Left ventricle myocardium inferior (tissue), 1 donor: ENCODE results near the gene MORC4. TPM values are rescaled to one million over a fixed set of nuclear protein-coding genes. Genes with fewer than 3 reads are reported as not detected.

Source experiments
- DNase-seq: peaks from one replicate; pipeline ENCODE4 v3.0.0-alpha.2; 2020
- H3K27ac ChIP-seq: fragments of 200-600 bp; replicated peaks from 2 replicates; pipeline ENCODE4 v1.8.0; 2021
- H3K27me3 ChIP-seq: fragments of 200-600 bp; 2 replicates; pipeline ENCODE4 v1.8.0; 2021; ENCODE audit warnings: low read depth
- H3K36me3 ChIP-seq: fragments of 200-600 bp; 2 replicates; pipeline ENCODE4 v1.8.0; 2021
- H3K4me1 ChIP-seq: fragments of 200-600 bp; 2 replicates; pipeline ENCODE4 v1.8.0; 2021
- H3K4me3 ChIP-seq: fragments of 200-600 bp; 2 replicates; pipeline ENCODE4 v1.8.0; 2021; ENCODE audit warnings: mild to moderate bottlenecking, moderate library complexity
- H3K9me3 ChIP-seq: fragments of 200-600 bp; replicated peaks from 2 replicates; pipeline ENCODE4 v1.8.0; 2021
- CTCF ChIP-seq: fragments of 200-600 bp; IDR thresholded peaks from 2 replicates; pipeline ENCODE4 v1.8.0; 2021; ENCODE audit warnings: antibody characterized with exemption, mild to moderate bottlenecking, borderline replicate concordance
- intact Hi-C: fragments of 100-400 bp; cut with micrococcal nuclease; formaldehyde crosslinking; loops from one replicate; pipeline ENCODE4 v1.11.0; 2022
- total RNA-seq: library from RNA; stranded (reverse); fragmentation: NEBNext Ultra II Directional; extraction: Animal tissue kit (Norgen Biotek cat#: 25700); gene quantifications from one replicate; pipeline ENCODE4 v1.2.1, GENCODE V29; 2021
- donor health status: DM: no; HTN: yes; CAD: no; lungs with severe emphysema.

Gene MORC4
- total RNA-seq, 1 donor from 2014 or later, result 2.6 TPM

DNA sequence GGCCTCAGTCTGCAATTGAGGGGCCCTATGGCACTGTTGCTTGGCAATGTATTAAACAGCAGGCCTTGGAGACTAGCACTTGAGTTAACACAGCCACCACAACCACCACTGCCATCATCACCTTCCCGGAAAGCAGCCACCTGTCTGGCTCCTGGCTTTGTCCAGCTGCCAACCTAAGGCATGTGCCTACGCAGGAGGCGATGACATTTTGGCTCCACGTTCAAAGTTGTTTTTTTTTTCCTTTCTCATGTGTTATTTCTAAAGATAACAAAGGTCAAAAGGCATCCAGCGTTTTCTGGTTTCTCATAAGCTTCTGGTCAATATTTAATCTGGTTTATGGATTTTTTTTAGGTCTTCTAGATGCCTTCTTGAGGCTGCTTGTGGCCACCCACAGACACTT lies 72.3 kb downstream of the MORC4 start:
- no peaks in the 10 kb centered on the region for H3K36me3 ChIP-seq
- no peaks in the 10 kb centered on the region for H3K27me3 ChIP-seq
- intact Hi-C loops, result no loop called here
- H3K4me1 ChIP-seq, result peaks cover 3% of the 10 kb centered on the region
- no peak for DNase-seq
- H3K9me3 ChIP-seq, result no peaks in the 10 kb centered on the region
- no peak overlapping the region for H3K27ac ChIP-seq
- no peak overlapping the region for H3K4me3 ChIP-seq
- TF ChIP-seq CTCF, result no peak

- no peak for DNase-seq
- intact Hi-C loops, result no loop called here
Measured at GRCh38 chrX:106927023-106927422, 73.0 kb downstream of the MORC4 start.

DNA sequence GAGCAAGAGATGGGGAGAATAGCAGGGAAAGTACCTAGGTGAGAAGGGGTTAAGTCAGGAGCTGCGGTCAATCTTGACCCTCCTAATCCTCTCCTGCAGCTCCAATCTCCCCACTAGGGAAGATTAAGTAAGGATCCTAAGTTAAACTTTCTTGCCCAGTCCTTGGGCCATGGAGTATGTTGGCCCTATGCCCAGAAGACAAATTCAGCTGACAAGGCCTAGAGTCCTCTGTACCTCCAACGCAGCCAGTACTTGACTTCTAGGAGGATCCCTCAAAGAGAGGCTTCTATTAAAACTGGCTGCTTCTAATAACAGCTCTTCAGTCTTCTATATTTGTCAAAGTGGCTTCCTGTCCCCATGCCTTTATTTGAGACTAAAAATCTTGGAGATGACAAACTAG lies 78.4 kb downstream of the MORC4 start:
- intact Hi-C loops, result no loop called here
- no peaks in the 10 kb centered on the region for H3K27me3 ChIP-seq
- H3K4me3 ChIP-seq, result no peak overlapping the region
- H3K9me3 ChIP-seq, result no peaks in the 10 kb centered on the region
- no peak for DNase-seq
- no peaks in the 10 kb centered on the region for H3K4me1 ChIP-seq
- TF ChIP-seq CTCF, result no peak
- no peaks in the 10 kb centered on the region for H3K36me3 ChIP-seq
- no peak overlapping the region for H3K27ac ChIP-seq

More at GRCh38 chrX:106927023-106927422, 73.0 kb downstream of the MORC4 start:
- TF ChIP-seq CTCF, result no peak
- Histone ChIP-seq H3K27ac (no peak overlapping the region), H3K4me1 (no peaks in the 10 kb centered on the region), H3K4me3 (no peak overlapping the region), H3K27me3 (no peaks in the 10 kb centered on the region), H3K9me3 (no peaks in the 10 kb centered on the region), H3K36me3 (no peaks in the 10 kb centered on the region)

DNA sequence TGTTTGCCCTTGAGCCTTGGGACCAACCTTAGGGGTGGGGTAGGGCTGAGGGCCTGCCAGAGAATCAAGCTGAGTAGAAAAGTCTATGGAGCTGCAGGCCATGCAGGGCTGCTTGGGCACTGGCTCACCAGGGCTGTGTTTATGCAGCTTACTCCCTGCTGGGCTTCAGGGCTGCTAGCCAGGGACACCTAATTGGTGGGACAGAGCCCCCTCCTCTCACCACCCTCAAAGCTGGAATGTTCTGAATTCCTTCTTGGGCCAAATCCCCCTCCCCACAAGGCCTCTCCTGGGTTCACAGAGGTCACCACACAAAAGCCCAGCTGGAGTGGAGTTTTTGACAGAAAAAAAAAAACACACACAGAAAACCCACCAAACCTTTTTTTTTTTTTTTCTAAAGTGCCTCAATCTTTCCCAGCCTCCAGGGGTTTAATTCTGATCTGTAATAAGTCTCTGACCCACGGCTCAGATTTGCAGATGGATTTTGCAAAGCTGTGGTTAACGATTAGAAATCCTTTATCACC lies 80.0 kb downstream of the MORC4 start, which contains the start of gene CLDN2:
Gene CLDN2, plus strand, starts transcription at position 471 of the 521 bp plus-strand sequence. CDS start 7,827 bp downstream, outside the sequence.
- intact Hi-C loops, result no loop called here
- Histone ChIP-seq H3K27ac (no peak within 1 kb of the TSS), H3K9me3 (no peaks in the 10 kb centered on the region), H3K4me1 (no peaks in the 10 kb centered on the region), H3K4me3 (no peak within 1 kb of the TSS), H3K27me3 (no peaks in the 10 kb centered on the region), H3K36me3 (no peaks in the 10 kb centered on the region)
- no peak for TF ChIP-seq CTCF
- no peak for DNase-seq

DNA sequence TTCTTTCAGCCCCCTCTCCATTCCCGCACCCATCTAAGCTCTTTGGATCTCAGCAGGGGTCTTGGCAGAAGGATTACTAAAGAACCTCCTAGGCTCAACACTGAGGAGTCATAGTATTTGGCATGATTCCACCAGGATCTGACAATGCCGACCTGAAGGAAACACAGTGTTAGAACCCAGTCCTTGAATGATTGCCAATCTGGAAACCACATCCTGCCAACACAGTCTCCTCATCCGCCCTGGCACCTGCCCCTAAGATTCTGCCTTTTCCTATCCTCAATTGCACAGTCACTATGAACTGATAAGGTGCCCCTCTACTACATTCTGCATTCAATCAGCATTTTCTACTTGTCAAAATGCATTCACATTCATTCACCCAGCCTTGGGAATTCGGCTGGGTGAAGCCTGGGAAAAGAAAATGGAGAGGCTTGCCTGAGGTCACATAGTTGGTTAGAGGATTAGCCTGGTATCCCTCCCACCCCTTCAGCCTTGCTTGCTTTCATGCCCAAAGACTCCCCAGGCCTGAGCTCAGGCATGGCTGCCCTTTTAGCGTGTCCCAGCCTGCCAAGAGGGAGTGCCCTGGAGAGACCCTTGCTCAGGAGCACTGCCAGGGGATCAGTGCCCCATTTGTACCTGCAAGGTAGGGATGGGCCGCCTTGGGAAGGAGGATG lies 82.0 kb downstream of the MORC4 start:
- H3K27me3 ChIP-seq, result no peaks in the 10 kb centered on the region
- intact Hi-C loops, result no loop called here
- no peaks in the 10 kb centered on the region for H3K36me3 ChIP-seq
- H3K4me1 ChIP-seq, result no peaks in the 10 kb centered on the region
- TF ChIP-seq CTCF, result no peak
- H3K4me3 ChIP-seq, result no peak overlapping the region
- H3K9me3 ChIP-seq, result no peaks in the 10 kb centered on the region
- H3K27ac ChIP-seq, result no peak overlapping the region
- no peak for DNase-seq
